ENCODE measurements around the gene CDC73.

GRCh38 chr1:193083365-193084088 is 38.3 kb upstream of the CDC73 start:
- TF ChIP-seq CTCF (IDR thresholded peaks at IDR 0.05; ENCODE audit: low read depth, low read length, poor library complexity, severe bottlenecking) (no peak), EZH2phosphoT487 (IDR thresholded peaks at IDR 0.05; ENCODE audit: borderline replicate concordance, low read length) (no peak)
